ENCODE data around the gene PCSK5.

- no peak for TF ChIP-seq CTCF (IDR thresholded peaks at IDR 0.05)
- TF ChIP-seq POLR2A (IDR thresholded peaks at IDR 0.05), result no peak
Measured at GRCh38 chr9:76338418-76338817, 447.9 kb downstream of the PCSK5 start.

Data from stomach (tissue), 4 donors.